Left cardiac atrium (tissue), 4 donors: ENCODE results near the gene DTHD1. TPM values are rescaled to one million over a fixed set of nuclear protein-coding genes. Genes with fewer than 3 reads are reported as not detected.

Source experiments
- ATAC-seq, 2 donors: fragments of 200-7000 bp; cut with Tn5 transposase; one replicate each; pipeline ENCODE4 v1.9.1; 2020; ENCODE audit warnings: mild to moderate bottlenecking in 2 of 2, moderate library complexity in 2 of 2
- DNase-seq: peaks from one replicate; pipeline ENCODE4 v3.0.0-alpha.2; 2020
- intact Hi-C, 2 donors: fragments of 100-400 bp; cut with DNase I; formaldehyde crosslinking; loops; one replicate each; pipeline versions ENCODE4 v1.14.1 to v1.15.1; 2022 to 2023
- total RNA-seq, 2 donors: library from RNA; stranded (reverse); fragmentation: NEBNext Ultra II Directional; extraction: Animal tissue kit (Norgen Biotek cat#: 25700); gene quantifications; one replicate each; pipeline ENCODE4 v1.2.1, GENCODE V29; 2021
- donor health status: DM: no; HTN: yes; CAD: no.
- donor health status: DM: no; HTN: yes; CAD: no; lungs with severe emphysema.
- donor health status: DM: yes; HTN: yes; CAD: no.
- donor health status: Dilated cardiomyopathy.

Gene DTHD1
- total RNA-seq, 2 donors from 2014 or later = 0.09 to 0.10 TPM

DNA sequence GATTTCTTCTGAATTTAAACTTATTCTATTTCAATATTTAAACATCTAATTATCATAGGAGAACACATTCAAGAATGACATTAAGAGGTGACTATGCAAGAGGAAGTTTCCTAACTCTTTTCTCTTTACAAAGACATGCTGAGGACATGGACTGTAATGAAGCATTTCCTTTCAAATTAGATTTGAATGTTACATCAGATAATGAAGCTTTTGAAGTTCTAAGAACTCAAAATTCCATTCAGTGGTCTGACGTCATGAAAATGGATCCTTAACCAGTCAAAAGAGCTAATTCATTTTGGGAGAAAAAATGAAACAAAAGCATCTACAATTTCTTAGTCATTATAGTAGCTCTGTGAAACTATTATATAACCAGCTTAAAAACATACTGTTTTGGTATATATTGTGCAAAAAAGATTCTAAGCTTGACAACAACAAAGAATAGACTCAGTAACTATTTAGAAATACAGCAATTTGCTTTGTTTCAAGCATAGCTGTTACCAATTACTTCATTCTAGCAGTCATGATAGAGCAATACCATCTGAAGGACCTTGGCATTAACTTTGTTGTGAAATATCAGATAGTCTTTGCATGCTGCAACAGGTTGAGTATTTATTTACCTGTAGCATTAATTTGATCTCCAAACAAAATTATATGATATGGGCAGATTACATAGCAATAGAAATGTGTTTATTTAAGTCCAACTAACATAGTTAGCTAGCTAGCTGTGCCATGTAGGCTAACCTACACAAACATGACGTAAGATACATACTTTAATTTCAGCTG lies 13.7 kb upstream of the DTHD1 start:
- DNase-seq = no peak
- no peak for ATAC-seq
- intact Hi-C loops = no loop called here

DNA sequence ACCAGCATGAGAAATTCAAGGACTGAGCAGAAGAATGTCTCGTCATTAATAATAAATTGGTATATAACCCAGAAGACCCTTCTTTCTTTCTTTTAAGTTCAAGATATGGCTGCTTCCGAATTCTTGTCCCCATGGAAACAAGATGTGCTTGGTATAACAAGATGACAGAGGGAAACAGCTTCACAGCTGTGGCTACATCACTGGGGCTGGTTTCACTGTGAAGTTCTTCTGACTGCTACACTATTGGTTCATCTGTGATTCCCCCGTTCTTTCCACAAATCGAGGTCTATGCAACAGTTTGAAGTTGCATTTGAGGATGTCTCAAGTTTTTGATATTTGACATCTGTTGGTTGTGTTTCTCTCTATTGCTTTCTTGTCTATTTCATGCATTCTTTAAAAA lies 12.3 kb upstream of the DTHD1 start:
- ATAC-seq (peak in 1 of 2 donors; percentile 21), DNase-seq (no peak)
- intact Hi-C loops = no loop called here

DNA sequence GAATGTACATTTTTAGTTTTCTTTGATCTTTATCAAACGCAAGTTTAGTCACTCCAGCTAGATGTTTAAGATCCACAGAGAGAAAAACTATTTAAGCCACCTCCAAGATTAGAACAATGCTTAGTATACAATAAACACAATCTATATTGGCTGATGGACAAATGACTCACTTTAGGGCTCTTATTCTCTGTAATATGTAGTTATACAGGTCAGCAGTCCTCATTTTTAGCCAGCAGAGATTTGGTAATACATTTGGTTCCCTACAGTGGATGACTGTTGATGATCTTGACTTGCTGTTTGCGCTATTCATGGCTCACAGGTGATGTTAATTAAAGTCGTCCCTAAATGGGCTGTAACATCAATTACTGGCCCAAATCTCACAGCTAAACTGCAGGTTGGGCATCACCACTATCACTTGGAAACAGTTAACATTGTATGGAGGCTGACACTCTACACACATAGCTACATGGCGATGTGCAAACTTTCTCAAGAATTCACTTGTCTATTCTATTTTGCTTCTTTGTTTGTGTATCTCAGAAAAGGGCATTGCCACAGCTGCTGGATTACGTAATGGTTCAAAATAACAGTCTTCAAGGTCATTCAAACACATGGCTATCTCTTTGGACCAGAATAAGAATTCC lies 11.8 kb upstream of the DTHD1 start:
- intact Hi-C loops = no loop called here
- ATAC-seq (no peak), DNase-seq (no peak)

DNA sequence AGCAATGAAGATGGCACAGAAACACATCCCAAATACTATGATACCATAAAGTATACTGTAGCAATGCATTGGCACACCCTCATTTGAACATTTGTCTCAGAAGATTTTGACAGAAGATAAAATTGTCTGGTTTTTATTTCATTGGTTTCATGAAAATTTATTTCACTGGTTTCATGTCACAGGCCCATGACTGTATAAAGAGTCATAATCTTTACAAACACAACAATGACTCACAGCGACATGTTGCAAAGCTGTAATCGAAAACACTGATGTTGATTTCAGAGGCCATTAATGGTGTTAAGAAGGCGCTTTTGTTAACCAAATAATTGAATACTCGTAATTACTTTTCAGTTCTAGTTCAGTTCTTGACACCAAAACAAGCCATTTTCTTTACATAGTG lies 8.1 kb upstream of the DTHD1 start:
- intact Hi-C loops = no loop called here
- DNase-seq (no peak), ATAC-seq (no peak)

- intact Hi-C loops = no loop called here
- ATAC-seq (no peak), DNase-seq (no peak)
Observed at GRCh38 chr4:36274158-36274557, 7.3 kb upstream of the DTHD1 start.

- intact Hi-C loops = no loop called here
- DNase-seq (no peak), ATAC-seq (no peak)
Observed at GRCh38 chr4:36277533-36277932, 3.9 kb upstream of the DTHD1 start.

- DNase-seq (no peak), ATAC-seq (no peak)
- intact Hi-C loops = no loop called here
Observed at GRCh38 chr4:36278789-36279188, 2.6 kb upstream of the DTHD1 start.

- DNase-seq = no peak
- intact Hi-C loops = no loop called here
- peak in 1 of 2 donors; percentile 76 for ATAC-seq
Observed at GRCh38 chr4:36280555-36280954, 861 bp upstream of the DTHD1 start.

- ATAC-seq (no peak), DNase-seq (no peak)
- intact Hi-C loops = no loop called here
Observed at GRCh38 chr4:36282503-36283030, 1.2 kb downstream of the DTHD1 start.

GRCh38 chr4:36283912-36284465 lies 2.6 kb downstream of the DTHD1 start:
- intact Hi-C loops = no loop called here
- ATAC-seq (no peak), DNase-seq (no peak)

- intact Hi-C loops = no loop called here
- DNase-seq (no peak), ATAC-seq (peak in 1 of 2 donors; percentile 77)
Observed at GRCh38 chr4:36285784-36286480, 4.5 kb downstream of the DTHD1 start.

- DNase-seq = no peak
- intact Hi-C loops = no loop called here
Observed at GRCh38 chr4:36286481-36286871, 5.1 kb downstream of the DTHD1 start.

DNA sequence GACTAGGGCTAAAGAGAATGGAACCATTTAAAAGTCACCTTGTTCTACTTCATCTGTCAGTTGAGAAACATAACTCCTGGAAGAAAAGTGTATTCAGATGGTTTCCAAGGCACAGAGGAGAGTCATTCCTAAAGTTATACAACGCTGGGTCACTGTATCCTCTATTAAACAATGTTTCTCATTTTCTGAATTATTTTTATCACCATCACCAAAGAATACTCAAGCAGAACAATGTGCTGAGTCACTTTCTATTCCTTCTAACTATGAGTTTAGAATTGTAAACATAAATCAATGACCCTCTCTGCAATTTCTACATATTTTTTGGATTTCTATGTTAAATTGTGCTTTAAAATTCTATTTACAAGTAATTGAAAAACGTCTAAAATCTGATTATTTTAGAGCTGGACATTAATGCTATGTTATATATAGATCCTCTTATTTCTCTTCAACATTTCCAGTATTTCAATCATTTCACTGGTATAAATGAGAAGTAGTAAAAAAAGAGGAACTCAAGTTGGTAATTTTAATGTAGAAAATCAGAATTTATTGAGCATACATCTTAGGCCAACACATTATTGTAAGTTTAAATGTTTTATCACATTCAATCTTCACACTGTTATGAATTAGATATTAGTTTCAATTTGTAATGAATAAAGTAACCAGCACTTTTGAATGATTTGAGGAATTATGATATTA lies 7.5 kb downstream of the DTHD1 start:
- ATAC-seq (no peak), DNase-seq (no peak)
- intact Hi-C loops = no loop called here

More at GRCh38 chr4:36286481-36286871, 5.1 kb downstream of the DTHD1 start:
- ATAC-seq = no peak

- intact Hi-C loops = no loop called here
- DNase-seq = no peak
- ATAC-seq = no peak
Observed at GRCh38 chr4:36290641-36291040, 9.2 kb downstream of the DTHD1 start.

- ATAC-seq (no peak), DNase-seq (no peak)
- intact Hi-C loops = no loop called here
Observed at GRCh38 chr4:36292556-36293188, 11.3 kb downstream of the DTHD1 start.

DNA sequence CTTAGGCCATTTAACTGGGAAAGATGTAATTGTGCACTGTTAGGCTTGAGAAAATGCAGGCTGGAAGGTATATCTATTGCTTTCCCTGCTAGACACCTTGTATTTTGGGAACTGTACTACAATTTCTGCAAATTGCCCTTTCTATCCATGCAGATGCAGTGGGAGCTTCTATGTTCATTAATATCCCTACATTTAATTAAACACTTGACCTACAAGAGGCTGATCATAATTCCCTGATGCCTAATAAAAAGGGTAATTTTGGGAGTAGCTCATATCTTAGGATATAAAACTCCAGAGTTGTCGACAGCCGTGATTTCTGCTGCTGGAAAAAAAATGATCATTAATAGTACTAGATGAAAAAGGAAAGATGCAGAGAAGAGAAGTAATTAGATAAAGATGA lies 19.7 kb downstream of the DTHD1 start:
- ATAC-seq = no peak
- intact Hi-C loops = no loop called here

GRCh38 chr4:36303426-36304137 lies 22.2 kb downstream of the DTHD1 start:
- intact Hi-C loops = no loop called here
- DNase-seq (no peak), ATAC-seq (no peak)

More for the DNA sequence above, 19.7 kb downstream of the DTHD1 start:
- DNase-seq = no peak

DNA sequence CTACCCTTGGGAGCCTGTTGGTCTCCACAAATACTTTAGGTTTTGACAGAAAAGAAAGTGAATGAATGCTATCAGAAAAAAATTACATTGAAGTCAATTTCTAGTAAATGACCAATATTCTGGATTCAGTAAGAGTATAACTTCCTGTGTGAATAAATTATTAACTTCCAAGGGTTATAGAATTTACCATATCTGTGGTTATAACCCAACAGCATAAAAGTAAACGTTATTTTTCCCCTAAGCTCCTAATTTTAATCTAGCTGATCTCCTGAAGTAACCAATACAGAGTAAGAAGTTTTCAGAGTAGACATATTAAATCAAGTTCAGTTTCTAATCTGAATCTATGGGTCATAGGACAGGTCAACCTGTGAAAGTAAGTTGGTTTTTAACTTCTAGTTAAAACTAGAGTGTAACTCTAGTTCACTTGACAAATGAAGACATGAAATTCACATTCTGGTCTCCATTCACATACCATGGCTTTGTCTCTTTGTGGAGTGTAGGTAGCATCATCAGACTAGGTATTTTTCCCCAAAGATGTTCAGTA lies 22.8 kb downstream of the DTHD1 start:
- no peak for DNase-seq
- no peak for ATAC-seq
- intact Hi-C loops = no loop called here
